Activated naive CD8-positive, alpha-beta T cell (primary cell): ENCODE data around the gene VPS4A.
"Not testable (repeated sequence)": the region's sequence is repeated elsewhere in the genome, so short reads cannot be mapped to it uniquely, and the experiment has no call there.

Source experiments
- H3K27ac Mint-ChIP-seq: one replicate; pipeline ENCODE4 v1.8.0; 2021; ENCODE audit warnings: mixed read lengths
- H3K27me3 Mint-ChIP-seq: one replicate; pipeline ENCODE4 v1.8.0; 2021; ENCODE audit warnings: mixed read lengths
- H3K36me3 Mint-ChIP-seq: one replicate; pipeline ENCODE4 v1.8.0; 2021; ENCODE audit warnings: mixed read lengths
- H3K4me1 Mint-ChIP-seq: one replicate; pipeline ENCODE4 v1.8.0; 2021; ENCODE audit warnings: low read depth, mixed read lengths
- H3K4me3 Mint-ChIP-seq: one replicate; pipeline ENCODE4 v1.8.0; 2021; ENCODE audit warnings: mild to moderate bottlenecking, mixed read lengths
- H3K9me3 Mint-ChIP-seq: one replicate; pipeline ENCODE4 v1.8.0; 2021; ENCODE audit warnings: low read depth, mixed read lengths

Gene VPS4A

DNA sequence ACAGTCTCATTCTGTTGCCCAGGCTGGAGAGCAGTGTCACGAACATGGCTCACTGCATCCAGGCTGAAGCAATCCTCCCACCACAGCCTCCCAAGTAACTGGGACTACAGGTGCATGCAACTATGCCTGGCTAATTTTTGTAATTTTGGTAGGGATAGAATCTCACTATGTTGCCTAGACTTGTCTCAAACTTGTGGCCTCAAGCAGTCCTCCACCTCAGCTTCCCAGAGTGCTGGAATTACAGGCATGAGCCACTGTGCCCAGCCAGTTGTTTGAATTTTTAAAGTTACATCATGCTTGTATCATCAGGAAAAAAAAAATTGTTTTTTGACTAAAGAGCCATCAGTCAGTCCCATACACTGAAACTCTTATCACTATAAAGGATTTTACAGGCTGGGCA lies 17.1 kb upstream of the VPS4A start:
- H3K27ac Mint-ChIP-seq: no peak overlapping the region
- no peaks in the 10 kb centered on the region for H3K4me1 Mint-ChIP-seq
- H3K36me3 Mint-ChIP-seq: no peaks in the 10 kb centered on the region

GRCh38 chr16:69296771-69297170 lies 14.4 kb upstream of the VPS4A start:
- not testable (repeated sequence) for H3K4me1 Mint-ChIP-seq, H3K9me3 Mint-ChIP-seq, H3K27me3 Mint-ChIP-seq, H3K4me3 Mint-ChIP-seq, H3K27ac Mint-ChIP-seq, H3K36me3 Mint-ChIP-seq

More for the DNA sequence above, 17.1 kb upstream of the VPS4A start:
- H3K27me3 Mint-ChIP-seq: no peaks in the 10 kb centered on the region
- H3K9me3 Mint-ChIP-seq: no peaks in the 10 kb centered on the region
- H3K4me3 Mint-ChIP-seq: no peak overlapping the region

DNA sequence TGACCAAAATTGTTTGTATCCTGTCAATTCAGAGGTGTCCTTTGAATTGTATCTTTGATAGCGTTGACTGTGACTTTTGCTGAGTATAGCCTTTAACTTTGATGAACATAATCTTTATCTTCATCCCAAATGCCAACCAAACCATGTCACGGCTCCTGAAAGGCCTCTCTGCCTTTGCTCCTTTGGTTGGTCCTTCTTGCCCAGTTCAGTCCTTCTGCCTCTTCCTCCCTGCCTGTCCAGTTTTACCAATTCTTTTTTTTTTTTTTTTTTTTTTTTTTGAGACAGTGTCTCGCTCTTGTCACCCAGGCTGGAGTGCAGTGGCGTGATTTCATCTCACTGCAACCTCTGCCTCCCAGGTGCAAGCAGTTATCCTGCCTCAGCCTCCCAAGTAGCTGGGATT lies 12.9 kb upstream of the VPS4A start:
- H3K4me3 Mint-ChIP-seq: no peak overlapping the region
- no peaks in the 10 kb centered on the region for H3K4me1 Mint-ChIP-seq
- no peak overlapping the region for H3K27ac Mint-ChIP-seq

DNA sequence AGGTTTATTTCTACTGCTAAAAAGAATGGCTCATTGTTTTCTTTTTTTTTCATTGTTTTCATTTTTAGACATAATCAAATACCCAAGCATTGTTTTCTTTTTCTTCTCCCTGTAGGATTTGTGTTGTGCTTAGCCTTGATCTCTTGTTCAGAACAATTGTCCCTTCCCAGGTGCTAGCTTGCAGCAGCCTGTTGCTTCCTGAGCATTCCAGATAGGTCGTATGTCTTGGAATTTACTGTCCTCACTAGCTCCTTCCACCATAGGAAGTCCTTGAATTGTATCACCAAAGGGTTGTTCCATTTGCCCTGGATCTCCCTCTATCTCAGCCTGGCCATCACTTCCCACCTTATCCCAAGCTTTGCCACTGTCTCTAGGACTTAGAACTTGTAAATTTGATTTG lies 10.0 kb upstream of the VPS4A start:
- Mint-ChIP-seq H3K4me3 (no peak overlapping the region), H3K36me3 (peaks cover 2% of the 10 kb centered on the region), H3K27ac (no peak overlapping the region), H3K4me1 (no peaks in the 10 kb centered on the region), H3K27me3 (no peaks in the 10 kb centered on the region), H3K9me3 (no peaks in the 10 kb centered on the region)

More for the DNA sequence above, 12.9 kb upstream of the VPS4A start:
- no peaks in the 10 kb centered on the region for H3K9me3 Mint-ChIP-seq
- no peaks in the 10 kb centered on the region for H3K27me3 Mint-ChIP-seq
- peaks cover 2% of the 10 kb centered on the region for H3K36me3 Mint-ChIP-seq

DNA sequence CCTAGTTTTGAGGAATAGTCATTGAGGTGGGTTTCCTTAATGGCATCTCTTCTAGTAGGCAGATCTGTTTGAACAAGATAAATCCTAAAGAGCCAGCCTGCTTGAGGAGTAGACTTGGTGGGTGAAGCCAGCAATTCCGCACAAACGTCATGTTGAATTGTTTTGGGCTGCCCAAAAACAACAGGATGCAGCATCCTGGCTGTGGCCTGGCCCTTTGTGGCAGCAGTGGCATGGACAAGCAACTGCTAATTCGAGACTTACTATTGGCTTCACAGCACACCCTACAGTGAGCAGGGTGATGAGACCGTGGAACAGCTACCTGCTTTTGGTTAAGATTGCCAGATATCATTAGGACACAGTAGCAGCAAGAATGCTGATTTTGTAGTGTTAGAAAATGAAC lies 9.3 kb upstream of the VPS4A start:
- peaks cover 2% of the 10 kb centered on the region for H3K36me3 Mint-ChIP-seq
- no peaks in the 10 kb centered on the region for H3K9me3 Mint-ChIP-seq
- H3K27me3 Mint-ChIP-seq: no peaks in the 10 kb centered on the region
- H3K4me3 Mint-ChIP-seq: no peak overlapping the region
- no peak overlapping the region for H3K27ac Mint-ChIP-seq
- H3K4me1 Mint-ChIP-seq: no peaks in the 10 kb centered on the region

DNA sequence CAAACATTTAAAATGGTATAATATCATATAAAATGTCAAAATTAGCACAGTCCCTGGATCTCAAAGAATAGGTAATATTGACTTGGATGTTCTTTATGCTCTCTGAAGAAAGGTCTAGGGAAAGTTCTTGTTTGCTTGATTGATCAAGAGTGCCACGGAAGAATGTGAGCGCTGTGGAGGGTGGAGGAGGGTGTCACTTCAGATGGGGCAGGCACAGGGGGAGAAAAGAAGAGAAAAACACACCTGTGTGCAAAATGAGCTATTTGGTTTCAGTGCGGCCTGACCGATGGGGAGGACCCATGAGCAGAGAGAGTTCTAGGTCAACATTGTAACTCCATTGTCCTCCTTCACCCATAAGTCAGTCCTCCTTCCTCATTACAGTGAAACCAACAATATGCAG lies 8.8 kb upstream of the VPS4A start:
- no peaks in the 10 kb centered on the region for H3K27me3 Mint-ChIP-seq
- H3K4me3 Mint-ChIP-seq: no peak overlapping the region
- peaks cover 2% of the 10 kb centered on the region for H3K36me3 Mint-ChIP-seq
- H3K4me1 Mint-ChIP-seq: no peaks in the 10 kb centered on the region
- H3K27ac Mint-ChIP-seq: no peak overlapping the region
- H3K9me3 Mint-ChIP-seq: no peaks in the 10 kb centered on the region

- no peak overlapping the region for H3K27ac Mint-ChIP-seq
- peaks cover 2% of the 10 kb centered on the region for H3K36me3 Mint-ChIP-seq
Observed at GRCh38 chr16:69306031-69306430, 5.1 kb upstream of the VPS4A start.

DNA sequence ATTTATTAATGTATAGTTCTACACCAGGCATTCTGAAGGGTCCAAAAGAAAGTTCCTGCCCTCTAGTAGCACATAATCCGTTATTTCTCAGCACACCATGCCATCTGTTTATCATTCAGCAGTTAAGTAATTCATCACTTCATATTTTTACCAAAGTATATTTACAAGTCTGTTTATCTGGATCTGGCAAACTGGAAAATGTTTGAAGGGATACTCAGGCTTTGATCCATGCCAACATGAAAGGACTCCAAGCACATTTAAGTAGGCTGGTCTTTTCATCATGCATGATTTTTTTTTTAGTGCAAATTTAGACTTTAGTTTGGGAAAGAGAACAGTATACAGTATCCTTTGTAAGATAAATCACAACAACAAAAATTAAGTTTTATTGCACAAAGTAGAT lies 4.1 kb upstream of the VPS4A start:
- peaks cover 8% of the 10 kb centered on the region for H3K4me1 Mint-ChIP-seq
- H3K27me3 Mint-ChIP-seq: no peaks in the 10 kb centered on the region
- H3K36me3 Mint-ChIP-seq: peaks cover 1% of the 10 kb centered on the region
- no peak overlapping the region for H3K4me3 Mint-ChIP-seq
- H3K9me3 Mint-ChIP-seq: no peaks in the 10 kb centered on the region
- no peak overlapping the region for H3K27ac Mint-ChIP-seq

More at GRCh38 chr16:69306031-69306430, 5.1 kb upstream of the VPS4A start:
- Mint-ChIP-seq H3K4me3 (no peak overlapping the region), H3K4me1 (peaks cover 5% of the 10 kb centered on the region), H3K27me3 (no peaks in the 10 kb centered on the region), H3K9me3 (no peaks in the 10 kb centered on the region)

DNA sequence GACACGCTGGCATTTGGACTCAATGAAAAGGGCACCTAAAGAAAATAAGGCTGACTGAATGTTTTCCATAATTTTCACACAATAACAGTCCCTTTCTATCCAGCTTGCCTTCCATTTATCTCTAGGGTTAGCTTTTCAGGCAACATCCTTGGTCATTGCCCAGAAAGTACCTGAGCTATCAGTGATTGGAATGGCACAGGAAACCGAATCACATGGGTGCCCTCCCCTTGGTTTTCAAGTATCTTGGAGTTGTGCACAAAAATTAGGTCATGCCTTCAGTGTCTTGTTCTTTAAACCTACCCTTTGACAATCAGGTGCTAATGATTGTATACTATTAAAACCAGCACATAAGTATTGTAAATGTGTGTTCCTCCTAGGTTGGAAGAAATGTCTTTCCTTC lies 3.3 kb upstream of the VPS4A start:
- Mint-ChIP-seq H3K4me1 (peaks cover 11% of the 10 kb centered on the region), H3K27ac (no peak overlapping the region), H3K9me3 (no peaks in the 10 kb centered on the region), H3K27me3 (no peaks in the 10 kb centered on the region), H3K4me3 (no peak overlapping the region), H3K36me3 (peaks cover 3% of the 10 kb centered on the region)

- H3K27ac Mint-ChIP-seq: no peak overlapping the region
- peaks cover 23% of the 10 kb centered on the region for H3K4me1 Mint-ChIP-seq
- no peaks in the 10 kb centered on the region for H3K27me3 Mint-ChIP-seq
- H3K36me3 Mint-ChIP-seq: peaks cover 3% of the 10 kb centered on the region
- peak overlapping the region; percentile 1 for H3K4me3 Mint-ChIP-seq
- no peaks in the 10 kb centered on the region for H3K9me3 Mint-ChIP-seq
Observed at GRCh38 chr16:69309316-69309715, 1.8 kb upstream of the VPS4A start.

- Mint-ChIP-seq H3K4me3 (peak overlapping the region; percentile 97), H3K9me3 (no peaks in the 10 kb centered on the region), H3K36me3 (peaks cover 3% of the 10 kb centered on the region), H3K4me1 (peaks cover 23% of the 10 kb centered on the region), H3K27ac (peak overlapping the region; percentile 92), H3K27me3 (no peaks in the 10 kb centered on the region)
Observed at GRCh38 chr16:69311533-69312387, 610 bp downstream of the VPS4A start.

DNA sequence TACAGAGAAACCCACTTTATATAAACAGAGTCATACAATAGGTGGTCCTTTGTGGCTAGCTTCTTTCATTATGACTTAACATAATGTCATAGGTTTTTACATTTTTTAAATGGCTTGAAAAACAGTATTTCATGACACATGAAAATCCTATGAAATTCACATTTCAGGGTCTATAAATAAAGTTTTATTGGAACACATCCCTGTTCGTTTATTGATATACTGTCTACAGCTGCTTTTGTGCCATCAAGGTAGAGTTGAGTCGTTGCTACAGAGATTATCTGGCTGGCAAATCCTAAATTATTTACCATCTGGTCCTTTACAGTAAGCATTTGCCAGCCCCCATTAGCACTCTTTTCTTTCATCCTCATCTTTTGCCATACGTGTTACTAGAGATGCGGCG lies 2.3 kb downstream of the VPS4A start:
- Mint-ChIP-seq H3K4me3 (peak overlapping the region; percentile 75), H3K9me3 (no peaks in the 10 kb centered on the region), H3K27me3 (no peaks in the 10 kb centered on the region), H3K4me1 (peaks cover 23% of the 10 kb centered on the region), H3K27ac (peak overlapping the region; percentile 82), H3K36me3 (peaks cover 3% of the 10 kb centered on the region)

- H3K27me3 Mint-ChIP-seq: no peaks in the 10 kb centered on the region
- H3K27ac Mint-ChIP-seq: no peak overlapping the region
- H3K4me1 Mint-ChIP-seq: peaks cover 23% of the 10 kb centered on the region
- H3K9me3 Mint-ChIP-seq: no peaks in the 10 kb centered on the region
- no peak overlapping the region for H3K4me3 Mint-ChIP-seq
- H3K36me3 Mint-ChIP-seq: peaks cover 3% of the 10 kb centered on the region
Observed at GRCh38 chr16:69314534-69314933, 3.4 kb downstream of the VPS4A start.

GRCh38 chr16:69315486-69316311 lies 4.5 kb downstream of the VPS4A start:
- no peaks in the 10 kb centered on the region for H3K27me3 Mint-ChIP-seq
- no peak overlapping the region for H3K4me3 Mint-ChIP-seq
- no peaks in the 10 kb centered on the region for H3K9me3 Mint-ChIP-seq
- peaks cover 19% of the 10 kb centered on the region for H3K4me1 Mint-ChIP-seq
- H3K27ac Mint-ChIP-seq: no peak overlapping the region
- peaks cover 3% of the 10 kb centered on the region for H3K36me3 Mint-ChIP-seq

GRCh38 chr16:69316595-69317034 lies 5.5 kb downstream of the VPS4A start:
- no peaks in the 10 kb centered on the region for H3K9me3 Mint-ChIP-seq
- no peak overlapping the region for H3K27ac Mint-ChIP-seq
- H3K36me3 Mint-ChIP-seq: peaks cover 3% of the 10 kb centered on the region
- peaks cover 20% of the 10 kb centered on the region for H3K4me1 Mint-ChIP-seq
- H3K27me3 Mint-ChIP-seq: no peaks in the 10 kb centered on the region
- H3K4me3 Mint-ChIP-seq: no peak overlapping the region
